K562 (cell line): ENCODE measurements around the gene IDNK. TPM values are rescaled to one million over a fixed set of nuclear protein-coding genes. Genes with fewer than 3 reads are reported as not detected.

Experiments used
- ATAC-seq: fragments of 200-7000 bp; cut with Tn5 transposase; 3 replicates; pipeline ENCODE4 v1.9.1; 2020; ENCODE audit warnings: moderate library complexity
- BruUV-seq: library from RNA; stranded (reverse); fragments of 400-500 nt; replicated peaks from 2 replicates; lab custom pipeline; 2021; lab: Mats Ljungman, UMichigan
- CTCF ChIA-PET: fragments of 300-600 bp; formaldehyde crosslinking; extraction: SDS; loops from one replicate; lab custom pipeline; 2021; ENCODE audit warnings: low intra/inter-chr PET ratio; lab: Yijun Ruan, JAX
- POLR2A ChIA-PET: fragments of 300-600, 350-650 bp; sonication (Branson Sonifier 250); formaldehyde crosslinking; extraction: SDS; loops from one replicate; lab custom pipeline; 2021; ENCODE audit warnings: antibody characterized with exemption, inconsistent platforms; lab: Yijun Ruan, JAX
- DNase-seq, 4 experiments: peaks; one replicate each; pipeline versions ENCODE4 v3.0.0 to v3.0.0-alpha.2; 2011 to 2018; ENCODE audit warnings: low spot score in 3 of 4, mixed read lengths in 3 of 4; ENCODE audit errors: extremely low read depth in 1 of 4
- FAIRE-seq: peaks from 2 replicates; lab custom pipeline; 2011; peaks lifted over from hg19 to GRCh38; lab: Jason Lieb, UNC
- H2AFZ ChIP-seq: 2 replicates; pipeline ENCODE4 v1.6.0; 2011; ENCODE audit warnings: low read depth, low read length, control low read depth, inconsistent platforms
- H3K27ac ChIP-seq: fragments of 200-600 bp; 3 replicates; pipeline ENCODE4 v1.8.0; 2011; ENCODE audit warnings: low read depth, mild to moderate bottlenecking, control low read depth, inconsistent platforms, low read length, moderate library complexity, mixed read lengths; ENCODE audit errors: extremely low read depth
- H3K27me3 ChIP-seq, 2 experiments: fragments of 300-600 bp in 1 of 2; 2 replicates in 1 of 2; 3 replicates in 1 of 2; pipeline versions ENCODE4 v1.6.0 to v1.8.0; 2011; ENCODE audit warnings: inconsistent platforms in 2 of 2, low read length in 2 of 2, mild to moderate bottlenecking in 1 of 2, mixed read lengths in 1 of 2, moderate library complexity in 1 of 2; ENCODE audit not compliant: control insufficient read depth in 2 of 2, insufficient read depth in 2 of 2
- H3K36me3 ChIP-seq: fragments of 300-600 bp; 3 replicates; pipeline ENCODE4 v1.8.0; 2011; ENCODE audit warnings: mild to moderate bottlenecking, low read length, inconsistent platforms; ENCODE audit not compliant: control insufficient read depth, insufficient read depth
- H3K4me1 ChIP-seq, 2 experiments: fragments of 200-600 bp in 1 of 2; replicated peaks in 1 of 2; 2 replicates in 1 of 2; 3 replicates in 1 of 2; pipeline versions ENCODE4 v1.5.1 to v1.8.0; 2011; ENCODE audit warnings: inconsistent platforms in 2 of 2, low read length in 2 of 2, mild to moderate bottlenecking in 1 of 2, mixed read lengths in 1 of 2, moderate library complexity in 1 of 2; ENCODE audit not compliant: control insufficient read depth in 2 of 2, insufficient read depth in 2 of 2
- H3K4me2 ChIP-seq: 2 replicates; pipeline ENCODE4 v1.6.1; 2011; ENCODE audit warnings: low read length, control low read depth, inconsistent platforms, mixed read lengths; ENCODE audit not compliant: insufficient read depth
- H3K4me3 ChIP-seq: fragments of 200-600 bp; sonication (generic), shearing (Covaris generic); 2 replicates; pipeline ENCODE4 v1.5.1; 2016; ENCODE audit warnings: control low read depth, inconsistent platforms
- H3K79me2 ChIP-seq: fragments of 200-600 bp; 3 replicates; pipeline ENCODE4 v1.8.0; 2011; ENCODE audit warnings: low read length, inconsistent platforms; ENCODE audit not compliant: control insufficient read depth, insufficient read depth
- H3K9ac ChIP-seq, 2 experiments: 2 replicates each; pipeline versions ENCODE4 v1.6.0 to v1.6.1; 2011; ENCODE audit warnings: low read depth in 2 of 2, low read length in 2 of 2, control low read depth in 1 of 2, inconsistent platforms in 1 of 2, mild to moderate bottlenecking in 1 of 2, mixed read lengths in 1 of 2; ENCODE audit not compliant: insufficient read depth in 1 of 2
- H3K9me1 ChIP-seq: one replicate; pipeline ENCODE4 v1.6.0; 2011; ENCODE audit warnings: inconsistent platforms, mild to moderate bottlenecking, low read length, moderate library complexity; ENCODE audit not compliant: control insufficient read depth, insufficient read depth
- H3K9me3 ChIP-seq: replicated peaks from 2 replicates; pipeline ENCODE4 v1.5.1; 2011; ENCODE audit warnings: low read depth, low read length, inconsistent platforms; ENCODE audit not compliant: control insufficient read depth, insufficient read depth
- H4K20me1 ChIP-seq: replicated peaks from 2 replicates; pipeline ENCODE4 v1.6.1; 2011; ENCODE audit warnings: low read length, inconsistent platforms, mixed read lengths; ENCODE audit not compliant: control insufficient read depth, insufficient read depth
- ASH1L ChIP-seq: fragments of 450-650 bp; IDR thresholded peaks from 2 replicates; pipeline ENCODE4 v1.6.1; 2018; ENCODE audit warnings: borderline replicate concordance, mild to moderate bottlenecking, low read depth; ENCODE audit not compliant: partially characterized antibody
- FOXM1 ChIP-seq, 2 experiments: fragments of 450-650 bp in 1 of 2; sonication (generic) in 1 of 2; formaldehyde crosslinking in 1 of 2; IDR thresholded peaks; 2 replicates each; pipeline versions ENCODE4 v1.6.1 to v1.9.0; 2017 to 2022; ENCODE audit warnings: low read depth in 2 of 2, mild to moderate bottlenecking in 2 of 2, missing genetic modification reagents in 1 of 2, moderate library complexity in 1 of 2
- PHF8 ChIP-seq: fragments of 200-600 bp; sonication (generic); IDR thresholded peaks from 2 replicates; pipeline ENCODE4 v1.6.1; 2012; ENCODE audit warnings: mixed run types, mild to moderate bottlenecking, inconsistent platforms, low read length, moderate library complexity, borderline replicate concordance
- ZC3H4 ChIP-seq: sonication (generic); formaldehyde crosslinking; IDR thresholded peaks from 2 replicates; pipeline ENCODE4 v1.9.0; 2021; ENCODE audit warnings: missing genetic modification reagents, borderline replicate concordance
- ZFP1 ChIP-seq: fragments of 450-650 bp; formaldehyde crosslinking; IDR thresholded peaks from 2 replicates; pipeline ENCODE4 v1.4.0; 2020; ENCODE audit warnings: mild to moderate bottlenecking, mixed read lengths
- ZNF232 ChIP-seq: sonication (generic); formaldehyde crosslinking; IDR thresholded peaks from 2 replicates; pipeline ENCODE4 v1.8.0; 2022; ENCODE audit warnings: mild to moderate bottlenecking, missing genetic modification reagents
- WGBS: fragments of 100-300 bp; shearing (Covaris generic); methylation state at CpG from one replicate; pipeline ENCODE4 v1.1.6; 2016; ENCODE audit warnings: low coverage, mixed read lengths; ENCODE audit not compliant: insufficient coverage; ENCODE audit errors: missing lambda C conversion rate; 5-methylcytosine and 5-hydroxymethylcytosine counted together
- in situ Hi-C: fragments of 300-500 bp; cut with MboI; formaldehyde crosslinking; loops from 4 replicates; pipeline ENCODE4 v1.15.0; 2018; ENCODE audit warnings: inconsistent platforms, mixed read lengths
- intact Hi-C: fragments of 100-400 bp; cut with micrococcal nuclease; formaldehyde crosslinking; loops from 2 replicates; pipeline ENCODE4 v1.14.2; 2022
- polyA plus RNA-seq, 8 experiments: library from polyadenylated mRNA; depleted of rRNA in 4 of 8; stranded (reverse) in 5 of 8; unstranded in 3 of 8; fragments of >200 nt; fragmentation: Nextera tagmentation in 2 of 8; fragmentation: Illumina TruSeq in 1 of 8; extraction: Ambion mirVana in 2 of 8; extraction: Trizol in 1 of 8; gene quantifications; 2 replicates each; pipeline versions ENCODE4 v1.2.1 to v1.2.3, GENCODE V29; 2011 to 2014; ENCODE audit warnings: inconsistent platforms in 1 of 8, missing spikeins in 1 of 8
- total RNA-seq, 7 experiments: library from RNA; depleted of rRNA in 6 of 7; stranded (reverse); fragments of >200 nt in 6 of 7; fragmentation: Illumina TruSeq in 2 of 7; extraction: Trizol in 2 of 7; gene quantifications; 2 replicates each; pipeline versions ENCODE4 v1.2.1 to v1.2.3, GENCODE V29; 2011 to 2021; ENCODE audit warnings: low replicate concordance in 1 of 7
- TF ChIP-seq, protein P1 (sequence below): fragments of 250-450 bp; sonication (Bioruptor Pico); IDR thresholded peaks from 2 replicates; pipeline ENCODE4 v1.8.0; 2021; ENCODE audit warnings: mild to moderate bottlenecking, moderate library complexity
- TF ChIP-seq, protein P2 (sequence below): fragments of 200-800 bp; sonication (Bioruptor generic); IDR thresholded peaks from 2 replicates; pipeline ENCODE4 v1.6.1; 2016; ENCODE audit warnings: missing genetic modification characterization, missing compliant biosample characterization

The IDNK gene
- total and polyA plus RNA-seq, 9 of the 15 experiments (the other 6 are each of a cell fraction or from before 2014, with no cell fraction given), result 0.41 to 1.1 (median 0.55) TPM

DNA sequence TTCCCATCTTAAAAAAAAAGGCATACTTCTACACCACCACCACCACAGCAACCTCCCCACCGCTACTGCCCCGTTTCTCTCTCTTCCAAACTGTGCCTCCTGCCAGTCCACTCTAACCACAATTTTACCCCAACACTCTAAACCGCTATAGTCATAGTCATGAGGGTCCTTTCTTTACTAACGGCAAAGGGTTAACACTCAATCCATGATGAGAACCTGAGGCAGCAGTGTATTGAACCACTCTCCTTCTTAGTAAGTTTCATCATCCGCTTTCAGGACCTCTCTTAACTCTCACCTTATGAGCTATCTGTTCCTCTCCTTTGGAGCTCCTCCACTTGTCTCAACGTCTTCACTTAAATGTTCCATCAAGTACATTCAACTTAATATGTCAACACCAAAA lies 34.0 kb downstream of the IDNK start:
- Histone ChIP-seq H3K4me3 (no peak overlapping the region), H2AFZ (no peak overlapping the region), H3K9me1 (no peaks in the 10 kb centered on the region), H3K4me1 (no peaks in the 10 kb centered on the region; a peak in 1 of 5 replicates), H3K27ac (no peak overlapping the region), H3K36me3 (peaks cover 85% of the 10 kb centered on the region), H3K9ac (no peak overlapping the region), H3K9me3 (no peaks in the 10 kb centered on the region), H3K27me3 (no peaks in the 10 kb centered on the region), H4K20me1 (no peaks in the 10 kb centered on the region), H3K79me2 (no peaks in the 10 kb centered on the region), H3K4me2 (no peak overlapping the region)
- CTCF ChIA-PET, result no interaction called here
- intact Hi-C loops, result no loop called here
- TF ChIP-seq PHF8 (no peak), ZNF232 (CRISPR knock-in tag) (no peak)
- TF ChIP-seq, protein P1, sequence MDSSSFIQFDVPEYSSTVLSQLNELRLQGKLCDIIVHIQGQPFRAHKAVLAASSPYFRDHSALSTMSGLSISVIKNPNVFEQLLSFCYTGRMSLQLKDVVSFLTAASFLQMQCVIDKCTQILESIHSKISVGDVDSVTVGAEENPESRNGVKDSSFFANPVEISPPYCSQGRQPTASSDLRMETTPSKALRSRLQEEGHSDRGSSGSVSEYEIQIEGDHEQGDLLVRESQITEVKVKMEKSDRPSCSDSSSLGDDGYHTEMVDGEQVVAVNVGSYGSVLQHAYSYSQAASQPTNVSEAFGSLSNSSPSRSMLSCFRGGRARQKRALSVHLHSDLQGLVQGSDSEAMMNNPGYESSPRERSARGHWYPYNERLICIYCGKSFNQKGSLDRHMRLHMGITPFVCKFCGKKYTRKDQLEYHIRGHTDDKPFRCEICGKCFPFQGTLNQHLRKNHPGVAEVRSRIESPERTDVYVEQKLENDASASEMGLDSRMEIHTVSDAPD, result no peak
- FAIRE-seq, result no peak
- BruUV-seq, result no TSS peak
- no peak for ATAC-seq
- in situ Hi-C loops, result no loop called here
- POLR2A ChIA-PET, result no interaction called here
- WGBS, result 96% methylated on average over 3 of the region's 6 CpGs
- no peak for DNase-seq

DNA sequence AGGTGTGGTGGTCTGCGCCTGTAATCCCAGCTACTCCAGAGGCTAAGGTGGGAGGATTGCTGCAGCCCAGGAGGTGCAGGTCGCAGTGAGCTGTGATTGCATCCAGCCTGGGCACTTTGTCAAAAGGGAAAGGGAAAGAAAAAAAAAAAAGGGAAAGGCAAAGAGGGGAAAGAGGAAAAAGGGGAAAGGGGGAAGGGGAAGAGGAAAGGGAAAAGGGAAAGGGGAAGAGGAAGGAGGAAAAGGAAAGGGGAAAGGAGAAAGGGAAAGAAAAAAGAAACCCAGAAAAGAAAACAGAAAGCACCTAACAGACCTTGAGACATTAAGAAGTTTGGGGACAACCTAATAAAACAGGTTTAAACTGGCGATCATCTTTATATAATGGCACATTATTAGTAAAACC lies 40.0 kb downstream of the IDNK start:
- peaks cover 95% of the 10 kb centered on the region for H3K36me3 ChIP-seq
- ChIA-PET CTCF (no interaction called here), POLR2A (no interaction called here)
- no peaks in the 10 kb centered on the region for H3K4me1 ChIP-seq
- peaks cover 4% of the 10 kb centered on the region; the same call in 1 of the 3 replicates for H3K79me2 ChIP-seq
- H3K9ac ChIP-seq, result no peak overlapping the region
- no peak for ATAC-seq
- H2AFZ ChIP-seq, result no peak overlapping the region
- in situ Hi-C loops (no loop called here), intact Hi-C loops (no loop called here)
- no peak overlapping the region for H3K27ac ChIP-seq
- no peaks in the 10 kb centered on the region for H3K27me3 ChIP-seq
- H3K4me3 ChIP-seq, result no peak overlapping the region
- H3K4me2 ChIP-seq, result no peak overlapping the region
- no peak for DNase-seq
- no peaks in the 10 kb centered on the region for H4K20me1 ChIP-seq
- no peak for FAIRE-seq
- 100% methylated on average over 1 of the region's 3 CpGs for WGBS
- no peaks in the 10 kb centered on the region for H3K9me1 ChIP-seq
- no TSS peak for BruUV-seq
- no peaks in the 10 kb centered on the region for H3K9me3 ChIP-seq
- TF ChIP-seq FOXM1 (IDR thresholded peaks at IDR 0.05; ENCODE audit: low read depth) (no peak), FOXM1 (CRISPR knock-in tag; IDR thresholded peaks at IDR 0.05; ENCODE audit: low read depth) (no peak), ZC3H4 (no peak), ASH1L (no peak), ZFP1 (CRISPR knock-in tag) (no peak)
- TF ChIP-seq, protein P2, sequence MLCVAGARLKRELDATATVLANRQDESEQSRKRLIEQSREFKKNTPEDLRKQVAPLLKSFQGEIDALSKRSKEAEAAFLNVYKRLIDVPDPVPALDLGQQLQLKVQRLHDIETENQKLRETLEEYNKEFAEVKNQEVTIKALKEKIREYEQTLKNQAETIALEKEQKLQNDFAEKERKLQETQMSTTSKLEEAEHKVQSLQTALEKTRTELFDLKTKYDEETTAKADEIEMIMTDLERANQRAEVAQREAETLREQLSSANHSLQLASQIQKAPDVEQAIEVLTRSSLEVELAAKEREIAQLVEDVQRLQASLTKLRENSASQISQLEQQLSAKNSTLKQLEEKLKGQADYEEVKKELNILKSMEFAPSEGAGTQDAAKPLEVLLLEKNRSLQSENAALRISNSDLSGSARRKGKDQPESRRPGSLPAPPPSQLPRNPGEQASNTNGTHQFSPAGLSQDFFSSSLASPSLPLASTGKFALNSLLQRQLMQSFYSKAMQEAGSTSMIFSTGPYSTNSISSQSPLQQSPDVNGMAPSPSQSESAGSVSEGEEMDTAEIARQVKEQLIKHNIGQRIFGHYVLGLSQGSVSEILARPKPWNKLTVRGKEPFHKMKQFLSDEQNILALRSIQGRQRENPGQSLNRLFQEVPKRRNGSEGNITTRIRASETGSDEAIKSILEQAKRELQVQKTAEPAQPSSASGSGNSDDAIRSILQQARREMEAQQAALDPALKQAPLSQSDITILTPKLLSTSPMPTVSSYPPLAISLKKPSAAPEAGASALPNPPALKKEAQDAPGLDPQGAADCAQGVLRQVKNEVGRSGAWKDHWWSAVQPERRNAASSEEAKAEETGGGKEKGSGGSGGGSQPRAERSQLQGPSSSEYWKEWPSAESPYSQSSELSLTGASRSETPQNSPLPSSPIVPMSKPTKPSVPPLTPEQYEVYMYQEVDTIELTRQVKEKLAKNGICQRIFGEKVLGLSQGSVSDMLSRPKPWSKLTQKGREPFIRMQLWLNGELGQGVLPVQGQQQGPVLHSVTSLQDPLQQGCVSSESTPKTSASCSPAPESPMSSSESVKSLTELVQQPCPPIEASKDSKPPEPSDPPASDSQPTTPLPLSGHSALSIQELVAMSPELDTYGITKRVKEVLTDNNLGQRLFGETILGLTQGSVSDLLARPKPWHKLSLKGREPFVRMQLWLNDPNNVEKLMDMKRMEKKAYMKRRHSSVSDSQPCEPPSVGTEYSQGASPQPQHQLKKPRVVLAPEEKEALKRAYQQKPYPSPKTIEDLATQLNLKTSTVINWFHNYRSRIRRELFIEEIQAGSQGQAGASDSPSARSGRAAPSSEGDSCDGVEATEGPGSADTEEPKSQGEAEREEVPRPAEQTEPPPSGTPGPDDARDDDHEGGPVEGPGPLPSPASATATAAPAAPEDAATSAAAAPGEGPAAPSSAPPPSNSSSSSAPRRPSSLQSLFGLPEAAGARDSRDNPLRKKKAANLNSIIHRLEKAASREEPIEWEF (CRISPR knock-in tag), result no peak
